ENCODE measurements around the gene TEKT5.
A peak's percentile ranks its signal among the peaks of the same experiment; 100 is the strongest.
"Not testable (repeated sequence)": the region's sequence is repeated elsewhere in the genome, so short reads cannot be mapped to it uniquely, and the experiment has no call there.

TEKT5 gene

GRCh38 chr16:10684511-10685151 lies 10.1 kb downstream of the TEKT5 start:
- DNase-seq = no peak

DNA sequence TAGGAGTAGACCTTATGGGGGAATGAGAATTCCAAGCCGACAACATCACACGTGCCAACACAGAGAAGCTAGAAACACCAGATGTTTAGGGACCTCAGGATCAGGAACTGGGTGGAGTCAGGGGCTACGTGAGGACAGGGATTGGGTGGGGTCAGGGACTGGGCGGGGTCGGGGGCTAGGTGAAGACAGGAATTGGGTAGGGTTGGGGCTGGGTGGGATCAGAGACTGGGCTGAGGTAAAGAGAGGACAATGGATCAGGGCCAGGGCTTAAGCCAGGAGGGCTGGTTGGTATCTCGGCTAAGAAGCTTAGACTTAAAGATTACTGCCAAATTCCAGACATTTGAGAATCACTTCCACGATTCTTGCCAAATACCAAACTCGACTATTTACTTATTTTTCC lies 11.6 kb downstream of the TEKT5 start:
- DNase-seq = no peak

GRCh38 chr16:10682604-10683003 lies 12.1 kb downstream of the TEKT5 start:
- DNase-seq = no peak

DNA sequence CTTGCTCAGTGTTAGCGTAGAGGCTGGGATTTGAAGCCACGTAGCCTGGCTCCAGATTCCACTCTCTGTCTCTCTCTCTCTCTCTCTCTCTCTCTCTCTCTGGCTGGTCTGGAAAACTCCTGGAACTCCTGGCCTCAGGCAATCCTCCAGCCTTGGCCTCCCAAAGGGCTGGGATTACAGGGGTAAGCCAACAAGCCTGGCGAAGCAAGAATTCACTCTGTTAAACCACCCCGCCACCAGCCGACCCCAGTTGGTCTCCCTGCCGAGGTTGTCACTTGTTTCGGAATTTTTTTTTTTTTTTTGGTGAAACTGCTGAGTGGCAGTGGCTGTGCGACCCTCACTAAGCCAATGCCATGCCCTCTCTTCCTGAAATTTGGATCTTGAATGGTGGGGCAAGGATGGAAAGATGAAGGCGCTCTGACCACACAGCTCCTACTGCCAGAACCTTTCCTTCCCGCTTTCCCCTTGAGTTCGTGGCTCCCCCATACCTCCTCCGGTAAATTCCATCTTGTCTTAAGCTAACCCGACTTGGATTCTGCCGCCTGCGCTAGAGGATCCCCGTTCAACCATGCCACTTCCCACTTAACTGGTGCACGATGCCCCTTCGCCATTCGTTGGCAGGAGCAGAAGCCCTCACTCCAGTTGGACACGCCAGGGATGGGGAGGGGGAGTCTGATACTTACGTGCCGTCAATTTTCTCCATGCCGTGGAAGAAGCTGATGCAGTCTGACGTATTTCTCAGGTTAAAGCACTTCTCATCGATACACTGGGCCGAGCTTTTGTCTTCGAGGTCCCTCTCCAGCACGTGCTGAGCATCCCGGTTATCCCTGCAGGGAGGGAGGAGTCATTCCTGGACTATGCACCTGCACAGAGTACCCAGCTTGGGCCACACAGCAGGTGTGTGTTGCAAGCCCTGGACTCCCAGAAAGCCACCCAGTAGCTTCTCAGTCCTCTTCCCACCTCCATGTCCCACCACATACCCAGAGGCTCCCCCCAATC lies 13.1 kb downstream of the TEKT5 start:
- DNase-seq = no peak

- no peak for DNase-seq
These were observed 14.8 kb downstream of the TEKT5 start for GRCh38 chr16:10679921-10680320.

DNA sequence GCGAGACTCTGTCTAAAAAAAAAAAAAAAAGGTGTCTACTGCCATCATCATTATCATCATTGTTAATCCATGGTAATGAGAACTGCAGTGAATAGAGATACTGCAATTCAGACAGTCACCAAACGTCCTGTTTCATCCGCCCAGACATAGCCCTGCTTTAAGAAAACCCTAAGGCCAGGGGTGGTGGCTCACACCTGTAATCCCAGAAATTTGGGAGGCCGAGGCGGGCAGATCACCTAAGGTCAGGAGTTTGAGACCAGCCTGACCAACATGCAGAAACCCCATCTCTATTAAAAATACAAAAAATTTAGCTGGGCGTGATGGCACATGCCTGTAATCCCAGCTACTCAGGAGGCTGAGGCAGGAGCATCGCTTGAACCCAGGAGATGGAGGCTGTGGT lies 15.3 kb downstream of the TEKT5 start:
- not testable (repeated sequence) for DNase-seq

GRCh38 chr16:10678655-10679054 lies 16.1 kb downstream of the TEKT5 start:
- no peak for DNase-seq

- no peak for DNase-seq
These were observed 18.4 kb downstream of the TEKT5 start for GRCh38 chr16:10676284-10676683.

- DNase-seq = no peak
These were observed 18.9 kb downstream of the TEKT5 start for GRCh38 chr16:10675861-10676260.

- no peak for DNase-seq
These were observed 19.5 kb downstream of the TEKT5 start for GRCh38 chr16:10675216-10675615.

DNA sequence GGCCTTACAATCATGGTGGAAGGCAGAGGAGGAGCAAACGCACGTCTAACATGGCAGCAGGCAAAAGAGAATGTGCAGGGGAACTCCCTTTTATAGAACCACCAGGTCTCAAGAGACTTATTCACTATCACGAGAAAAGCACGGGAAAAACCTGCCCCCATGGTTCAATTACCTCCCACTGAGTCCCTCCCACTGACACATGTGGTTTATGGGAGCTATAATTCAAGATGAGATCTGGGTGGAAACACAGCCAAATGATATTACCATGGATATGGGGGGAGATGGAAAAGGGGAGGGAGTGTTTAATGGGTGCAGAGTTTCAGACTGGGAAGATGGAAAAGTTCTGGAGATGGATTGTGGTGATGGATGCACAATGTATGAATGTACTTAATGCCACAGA lies 23.0 kb downstream of the TEKT5 start:
- DNase-seq = no peak

GRCh38 chr16:10669791-10670190 lies 24.9 kb downstream of the TEKT5 start:
- no peak for DNase-seq

DNA sequence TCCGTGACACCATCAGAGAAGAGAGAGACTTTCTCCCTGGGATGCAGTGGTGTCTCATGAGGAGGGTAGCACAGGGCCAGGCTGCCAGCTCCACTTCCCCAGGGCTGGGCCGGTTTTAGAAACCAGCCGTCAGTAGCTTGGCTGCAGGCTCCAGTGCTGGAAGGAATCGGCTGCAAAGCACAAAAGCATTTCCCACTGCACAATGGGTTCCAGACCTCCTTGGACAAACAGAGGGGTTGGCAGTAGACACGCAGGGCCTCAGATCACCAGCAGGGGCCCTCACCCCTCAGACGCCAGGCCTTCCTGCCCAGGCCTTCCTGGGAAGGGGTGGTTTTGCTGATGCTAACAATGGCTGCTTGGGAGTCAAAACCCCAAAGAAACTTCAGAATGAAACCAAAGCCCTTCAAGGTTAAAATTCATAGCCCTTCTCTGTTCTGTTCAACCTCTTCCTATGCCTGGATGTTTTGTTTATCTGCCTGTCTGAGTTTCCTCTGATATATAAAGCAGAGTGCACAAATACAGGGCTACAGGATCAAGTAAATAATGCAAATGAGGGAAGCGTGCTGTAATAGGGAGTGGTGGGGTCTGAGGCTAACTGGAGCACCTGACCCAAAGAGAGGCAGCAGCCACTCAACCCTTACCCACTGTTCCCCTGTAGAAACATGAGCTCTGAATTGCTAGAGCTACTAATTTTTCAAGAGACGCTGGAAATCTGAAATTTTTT lies 26.2 kb downstream of the TEKT5 start:
- peak in 1 of 5 experiments; percentile 22 for DNase-seq

- DNase-seq = no peak
These were observed 27.5 kb downstream of the TEKT5 start for GRCh38 chr16:10667239-10667638.

DNA sequence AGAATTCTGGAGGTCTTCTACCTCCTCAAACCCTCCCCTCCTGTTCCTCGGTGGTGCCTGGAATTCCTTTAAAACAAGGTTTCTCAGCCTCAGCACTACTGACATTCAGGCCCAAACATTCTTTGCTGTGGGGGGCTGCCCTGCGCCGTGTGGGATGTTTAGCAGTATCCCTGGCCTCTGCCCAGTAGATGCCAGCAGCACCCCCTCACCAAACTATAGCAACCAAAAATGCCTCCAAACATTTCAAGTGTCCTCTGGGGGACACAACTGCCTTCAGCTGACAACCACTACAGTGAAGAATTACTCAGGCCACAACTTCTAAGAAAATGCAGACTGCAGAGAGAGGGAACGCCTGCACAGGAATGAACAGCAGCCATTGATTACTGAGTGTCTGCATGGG lies 28.4 kb downstream of the TEKT5 start:
- DNase-seq = no peak

DNA sequence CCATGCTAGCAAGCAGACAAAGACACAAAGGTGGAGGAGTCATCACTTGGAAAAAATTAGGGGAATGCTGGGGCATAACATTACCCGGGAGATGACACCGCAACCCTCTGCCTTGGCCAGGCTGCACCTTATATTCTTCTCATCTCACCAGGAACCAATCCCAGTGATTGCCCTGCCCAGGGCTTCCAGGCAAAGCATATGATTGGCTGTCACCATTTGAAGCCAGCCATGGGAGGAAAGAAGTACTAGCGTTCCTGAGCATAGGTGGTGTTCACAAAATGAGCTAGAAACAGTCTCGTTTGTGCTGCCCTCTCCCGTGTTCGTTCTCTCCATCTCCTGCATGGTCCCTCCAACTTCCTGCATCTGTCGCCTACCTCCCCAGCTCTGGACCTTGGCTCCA lies 29.6 kb downstream of the TEKT5 start:
- no peak for DNase-seq

DNA sequence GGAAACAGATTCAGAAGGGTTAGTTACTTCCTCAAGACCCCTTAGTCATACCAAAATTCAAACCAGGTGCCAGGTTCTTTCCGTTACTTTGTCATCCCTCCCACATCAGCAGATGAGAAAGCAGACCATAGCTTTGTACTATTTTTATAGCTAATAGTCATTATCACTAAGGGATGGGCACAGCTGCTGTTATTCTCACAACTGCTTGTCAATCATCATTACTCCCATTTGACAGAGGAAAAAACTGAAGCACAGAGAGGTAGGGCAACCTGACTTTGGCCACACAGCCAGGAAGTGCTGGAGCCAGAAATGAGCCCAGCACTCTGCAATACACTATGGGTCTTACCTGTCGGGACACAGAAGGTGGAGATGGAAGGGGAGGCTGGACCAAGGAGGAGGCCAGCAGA lies 30.0 kb downstream of the TEKT5 start:
- no peak for DNase-seq

GRCh38 chr16:10663744-10664143 lies 31.0 kb downstream of the TEKT5 start:
- DNase-seq = no peak

GRCh38 chr16:10663146-10663545 lies 31.6 kb downstream of the TEKT5 start:
- DNase-seq = no peak

GRCh38 chr16:10662212-10662611 lies 32.5 kb downstream of the TEKT5 start:
- no peak for DNase-seq

DNA sequence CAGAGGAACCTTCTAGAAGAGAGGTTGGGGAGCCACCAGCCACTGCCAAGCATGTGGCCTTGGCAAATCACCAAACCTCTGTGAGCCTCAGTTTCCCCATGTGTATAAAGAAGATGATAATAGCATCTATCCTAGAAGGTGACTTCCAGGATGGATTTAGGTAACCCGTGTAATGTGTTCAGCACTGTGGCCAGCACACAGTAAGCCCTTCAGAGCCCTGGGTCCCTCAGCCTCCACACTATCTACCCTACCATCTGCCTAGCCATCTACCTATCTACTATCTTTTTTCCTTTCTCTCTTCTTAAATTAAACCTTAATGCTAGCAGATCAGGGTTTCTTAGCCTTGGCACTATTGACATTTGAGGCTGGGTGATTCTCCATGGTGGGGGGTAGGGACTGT lies 33.0 kb downstream of the TEKT5 start:
- no peak for DNase-seq

DNA sequence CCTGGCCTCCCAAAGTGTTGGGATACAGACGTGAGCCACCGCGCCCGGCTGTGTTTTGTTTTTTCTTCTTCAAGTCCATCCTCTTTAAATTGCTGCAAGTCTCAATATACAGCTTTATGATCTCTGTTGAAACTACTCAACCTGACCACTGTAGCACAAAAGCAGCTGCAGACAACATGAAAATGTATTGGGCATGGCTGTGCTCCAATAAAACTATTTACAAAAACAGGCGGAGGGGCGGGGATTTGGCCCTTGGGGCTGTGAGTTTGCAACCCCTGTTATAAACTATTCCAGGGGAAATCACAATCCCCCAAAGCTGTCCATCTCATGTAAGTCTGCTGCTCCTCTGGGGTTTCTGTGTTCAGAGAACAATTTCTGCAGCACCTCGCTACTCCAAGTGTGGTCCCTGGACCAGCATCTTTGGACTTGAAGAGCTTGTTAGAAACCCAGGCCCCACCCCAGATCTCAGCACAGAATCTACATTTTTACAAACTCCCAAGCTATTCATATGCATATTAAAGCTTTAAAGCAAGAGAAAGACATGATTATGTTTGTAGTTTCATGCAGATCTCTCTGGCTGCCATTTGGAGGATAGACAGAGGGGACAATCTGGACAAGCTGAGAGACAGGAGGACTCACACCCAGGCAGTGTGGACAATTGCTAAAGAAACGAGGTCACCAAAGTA lies 33.6 kb downstream of the TEKT5 start:
- DNase-seq = no peak

DNA sequence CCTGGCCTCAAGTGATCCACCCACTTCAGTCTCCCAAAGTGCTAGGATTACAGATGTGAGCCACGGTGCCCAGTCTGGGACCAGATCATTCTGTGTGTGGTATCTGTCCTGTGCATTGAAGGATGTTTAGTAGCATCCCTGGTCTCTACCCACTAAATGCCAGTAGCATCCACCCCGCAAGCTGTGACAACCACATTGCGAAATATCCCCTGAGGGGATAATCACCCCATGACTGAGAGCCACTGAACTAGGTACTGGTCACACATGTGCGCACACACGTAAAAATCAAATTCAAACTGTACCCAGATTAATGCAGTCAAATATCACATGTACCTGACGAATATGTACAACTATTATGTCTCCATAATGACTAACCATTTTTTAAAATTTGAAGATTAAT lies 35.8 kb downstream of the TEKT5 start:
- no peak for DNase-seq

All from T-helper 2 cell (primary cell).